ENCODE measurements around the gene KIF3C. TPM values are rescaled to one million over a fixed set of nuclear protein-coding genes. Genes with fewer than 3 reads are reported as not detected.
"Not testable (repeated sequence)": the region's sequence is repeated elsewhere in the genome, so short reads cannot be mapped to it uniquely, and the experiment has no call there.

KIF3C gene
- total RNA-seq, 1 donor from 2014 or later: 56.2 TPM

DNA sequence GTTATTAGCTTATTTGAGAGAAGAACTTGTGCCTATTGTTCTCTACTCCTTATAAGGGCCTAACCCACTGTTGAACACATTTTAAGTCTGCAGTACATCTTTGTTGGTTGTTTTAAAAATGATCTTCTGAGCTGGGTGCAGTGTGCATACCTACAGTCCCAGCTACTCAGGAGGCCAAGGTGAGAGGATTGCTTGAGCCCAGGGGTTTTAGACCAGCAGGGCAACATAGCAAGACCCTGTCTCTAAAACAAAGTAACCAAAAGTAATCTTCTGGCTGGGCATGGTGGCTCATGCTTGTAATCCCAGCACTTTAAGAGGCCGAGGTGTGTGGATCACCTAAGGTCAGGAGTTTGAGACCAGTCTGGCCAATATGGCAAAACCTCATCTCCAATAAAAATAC is 25.8 kb upstream of the KIF3C start:
- Mint-ChIP-seq H3K27me3 (ENCODE audit: low read depth) (no peaks in the 10 kb centered on the region), H3K4me1 (peaks cover 9% of the 10 kb centered on the region), H3K9me3 (peaks cover 4% of the 10 kb centered on the region), H3K27ac (ENCODE audit: unreplicated experiment) (no peak overlapping the region), H3K36me3 (ENCODE audit: low read depth) (no peaks in the 10 kb centered on the region), H3K4me3 (no peak overlapping the region)
- TF ChIP-seq, protein P1, sequence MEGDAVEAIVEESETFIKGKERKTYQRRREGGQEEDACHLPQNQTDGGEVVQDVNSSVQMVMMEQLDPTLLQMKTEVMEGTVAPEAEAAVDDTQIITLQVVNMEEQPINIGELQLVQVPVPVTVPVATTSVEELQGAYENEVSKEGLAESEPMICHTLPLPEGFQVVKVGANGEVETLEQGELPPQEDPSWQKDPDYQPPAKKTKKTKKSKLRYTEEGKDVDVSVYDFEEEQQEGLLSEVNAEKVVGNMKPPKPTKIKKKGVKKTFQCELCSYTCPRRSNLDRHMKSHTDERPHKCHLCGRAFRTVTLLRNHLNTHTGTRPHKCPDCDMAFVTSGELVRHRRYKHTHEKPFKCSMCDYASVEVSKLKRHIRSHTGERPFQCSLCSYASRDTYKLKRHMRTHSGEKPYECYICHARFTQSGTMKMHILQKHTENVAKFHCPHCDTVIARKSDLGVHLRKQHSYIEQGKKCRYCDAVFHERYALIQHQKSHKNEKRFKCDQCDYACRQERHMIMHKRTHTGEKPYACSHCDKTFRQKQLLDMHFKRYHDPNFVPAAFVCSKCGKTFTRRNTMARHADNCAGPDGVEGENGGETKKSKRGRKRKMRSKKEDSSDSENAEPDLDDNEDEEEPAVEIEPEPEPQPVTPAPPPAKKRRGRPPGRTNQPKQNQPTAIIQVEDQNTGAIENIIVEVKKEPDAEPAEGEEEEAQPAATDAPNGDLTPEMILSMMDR (conservative IDR thresholded peaks at IDR 0.05): no peak
- no peak for DNase-seq (ENCODE audit: low read depth, low spot score)

DNA sequence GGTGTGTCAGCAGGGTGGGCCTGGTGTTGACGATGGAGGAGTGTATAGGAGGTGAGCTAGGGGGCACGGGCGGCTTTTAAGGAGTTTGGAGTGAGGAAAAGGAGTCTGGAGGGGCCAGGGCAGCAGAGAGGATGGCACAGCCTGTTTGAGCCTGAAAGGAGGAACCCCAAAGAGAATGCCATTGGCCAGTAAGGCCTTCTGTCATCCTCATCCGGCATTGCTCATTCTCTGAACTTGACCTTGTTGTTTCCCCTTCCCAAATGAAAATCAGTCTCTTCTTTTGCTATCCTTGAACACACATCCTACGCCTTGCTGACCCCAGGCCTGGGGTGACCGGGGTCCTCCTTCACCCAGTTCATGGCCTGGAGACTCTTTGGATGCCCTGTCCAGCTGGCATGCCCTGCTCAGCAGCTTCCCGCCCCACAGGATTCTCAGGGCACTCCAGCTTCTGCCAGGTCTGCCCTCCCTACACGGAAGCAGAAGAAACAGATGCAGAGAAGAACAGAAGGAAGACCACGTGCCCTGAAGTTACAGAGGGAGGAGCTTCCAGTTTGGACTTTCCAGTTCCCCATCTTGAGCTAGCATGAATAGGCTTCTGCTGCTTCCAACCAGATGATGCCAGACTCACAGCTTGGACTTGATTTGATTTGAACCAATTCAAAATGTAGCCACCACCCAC is 20.5 kb upstream of the KIF3C start:
- Mint-ChIP-seq H3K27ac (ENCODE audit: unreplicated experiment) (no peak overlapping the region), H3K36me3 (ENCODE audit: low read depth) (no peaks in the 10 kb centered on the region), H3K9me3 (no peaks in the 10 kb centered on the region), H3K27me3 (ENCODE audit: low read depth) (no peaks in the 10 kb centered on the region), H3K4me1 (no peaks in the 10 kb centered on the region), H3K4me3 (no peak overlapping the region)
- TF ChIP-seq, protein P1 (conservative IDR thresholded peaks at IDR 0.05): no peak
- DNase-seq (ENCODE audit: low read depth, low spot score): no peak

DNA sequence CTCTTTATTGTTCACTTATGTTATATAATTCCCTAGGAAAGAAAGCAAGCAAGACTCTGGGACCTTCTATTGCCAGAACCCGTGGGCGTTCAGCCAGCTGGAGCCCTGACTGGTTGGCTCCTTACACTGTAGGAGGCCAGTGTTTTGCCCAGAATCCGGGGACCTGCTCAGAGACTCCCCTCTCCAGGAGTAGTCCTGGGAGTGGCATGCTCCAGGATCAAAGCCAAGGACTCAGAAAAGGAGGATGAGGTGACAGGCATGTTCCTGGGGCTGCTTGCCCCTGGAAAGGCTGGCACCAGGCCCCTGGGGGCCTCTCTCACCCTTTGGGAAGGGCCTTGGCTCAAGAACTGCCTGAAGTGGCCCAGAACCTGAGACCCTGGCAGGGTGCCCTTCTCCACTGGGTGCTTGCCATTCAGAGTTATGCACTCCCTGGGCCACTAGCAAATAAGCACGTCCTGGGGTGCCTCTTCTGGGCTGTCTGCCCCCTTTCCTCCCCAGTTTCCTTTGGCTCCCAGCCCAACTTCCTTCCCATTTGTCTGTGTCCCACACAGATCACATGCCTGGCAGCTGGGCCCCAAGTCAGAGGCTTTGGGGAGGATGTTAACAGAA is 19.6 kb upstream of the KIF3C start:
- Mint-ChIP-seq H3K4me3 (no peak overlapping the region), H3K27ac (ENCODE audit: unreplicated experiment) (no peak overlapping the region), H3K4me1 (no peaks in the 10 kb centered on the region), H3K36me3 (ENCODE audit: low read depth) (no peaks in the 10 kb centered on the region), H3K9me3 (no peaks in the 10 kb centered on the region), H3K27me3 (ENCODE audit: low read depth) (no peaks in the 10 kb centered on the region)
- no peak for DNase-seq (ENCODE audit: low read depth, low spot score)
- TF ChIP-seq, protein P1 (conservative IDR thresholded peaks at IDR 0.05): no peak

DNA sequence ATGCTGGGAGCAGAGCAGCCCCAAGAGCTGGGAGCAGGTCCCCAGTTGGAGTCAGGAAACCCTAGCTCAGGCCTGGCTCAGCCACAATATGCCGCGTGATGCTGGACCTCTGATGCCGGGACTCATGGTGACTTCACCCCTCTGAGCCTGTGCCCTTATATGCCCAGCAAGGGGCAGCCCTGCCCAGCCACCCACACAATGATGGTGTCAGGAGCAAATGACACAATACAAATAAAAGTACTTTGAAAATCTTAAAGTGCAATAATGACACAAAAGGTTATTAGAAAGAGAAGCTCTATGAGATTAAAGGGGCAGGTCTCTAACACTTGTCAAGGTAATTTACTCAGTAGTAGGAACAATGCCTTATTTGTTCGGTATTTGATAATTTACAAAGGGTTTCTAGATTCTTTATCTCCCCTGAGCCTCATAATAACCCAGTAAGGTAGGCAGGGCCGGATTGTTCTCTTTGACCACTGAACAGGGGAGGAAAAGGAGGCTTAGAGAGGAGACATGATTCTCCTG is 18.3 kb upstream of the KIF3C start:
- TF ChIP-seq, protein P1 (conservative IDR thresholded peaks at IDR 0.05): no peak
- Mint-ChIP-seq H3K9me3 (no peaks in the 10 kb centered on the region), H3K36me3 (ENCODE audit: low read depth) (no peaks in the 10 kb centered on the region), H3K27ac (ENCODE audit: unreplicated experiment) (no peak overlapping the region), H3K4me3 (no peak overlapping the region), H3K27me3 (ENCODE audit: low read depth) (no peaks in the 10 kb centered on the region), H3K4me1 (no peaks in the 10 kb centered on the region)
- no peak for DNase-seq (ENCODE audit: low read depth, low spot score)

DNA sequence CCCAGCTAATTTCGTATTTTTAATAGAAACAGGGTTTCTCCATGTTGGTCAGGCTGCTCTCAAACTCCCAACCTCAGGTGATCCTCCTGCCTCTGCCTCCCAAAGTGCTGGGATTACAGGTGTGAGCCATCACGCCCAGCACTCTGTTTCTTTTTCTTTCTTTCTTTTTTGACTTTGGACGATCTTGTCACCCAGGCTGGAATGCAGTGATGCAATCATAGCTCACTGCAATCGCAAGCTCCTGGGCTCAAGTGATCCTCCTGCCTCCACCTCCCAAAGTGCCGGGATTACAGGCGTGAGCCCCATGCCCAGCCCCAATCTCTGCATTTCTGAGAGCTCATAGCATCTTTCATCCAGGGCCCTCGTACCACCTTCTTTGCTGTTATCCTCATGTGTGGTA is 17.1 kb upstream of the KIF3C start:
- not testable (repeated sequence) for H3K27me3 Mint-ChIP-seq (ENCODE audit: low read depth); DNase-seq (ENCODE audit: low read depth, low spot score); H3K4me3 Mint-ChIP-seq; H3K27ac Mint-ChIP-seq (ENCODE audit: unreplicated experiment); H3K9me3 Mint-ChIP-seq; H3K4me1 Mint-ChIP-seq; H3K36me3 Mint-ChIP-seq (ENCODE audit: low read depth)

DNA sequence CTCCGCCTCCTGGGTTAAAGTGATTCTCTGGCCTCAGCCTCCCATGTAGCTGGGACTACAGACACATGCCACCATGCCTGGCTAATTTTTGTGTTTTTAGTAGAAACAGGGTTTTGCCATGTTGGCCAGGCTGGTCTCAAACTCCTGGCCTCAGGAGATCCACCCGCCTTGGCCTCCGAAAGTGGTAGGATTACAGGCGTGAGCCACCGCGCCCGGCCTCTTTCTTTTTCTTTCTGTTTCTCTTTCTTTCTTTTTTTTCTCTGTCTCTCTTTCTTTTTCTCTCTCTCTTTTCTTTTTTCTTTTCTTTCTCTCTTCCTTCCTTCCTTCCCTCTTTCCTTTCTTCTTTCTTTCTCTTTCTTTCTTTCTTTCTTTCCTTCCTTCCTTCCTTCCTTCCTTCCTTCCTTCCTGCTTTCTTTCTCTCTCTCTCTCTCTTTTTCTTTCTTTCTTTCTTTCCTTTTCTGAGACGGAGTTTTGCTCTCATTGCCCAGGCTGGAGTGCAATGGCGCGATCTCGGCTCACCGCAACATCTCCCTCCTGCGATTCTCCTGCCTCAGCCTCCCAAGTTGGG is 16.6 kb upstream of the KIF3C start:
- H3K4me1 Mint-ChIP-seq; DNase-seq (ENCODE audit: low read depth, low spot score); H3K9me3 Mint-ChIP-seq; H3K4me3 Mint-ChIP-seq; H3K27me3 Mint-ChIP-seq (ENCODE audit: low read depth); H3K27ac Mint-ChIP-seq (ENCODE audit: unreplicated experiment); H3K36me3 Mint-ChIP-seq (ENCODE audit: low read depth): not testable (repeated sequence)

Measured in neural crest cell (in vitro differentiated cells).